ENCODE data around the gene PHLDB2. TPM values are rescaled to one million over a fixed set of nuclear protein-coding genes. Genes with fewer than 3 reads are reported as not detected.

Gene PHLDB2
- total RNA-seq, 2 experiments from 2014 or later = 5.8 to 6.0 TPM

DNA sequence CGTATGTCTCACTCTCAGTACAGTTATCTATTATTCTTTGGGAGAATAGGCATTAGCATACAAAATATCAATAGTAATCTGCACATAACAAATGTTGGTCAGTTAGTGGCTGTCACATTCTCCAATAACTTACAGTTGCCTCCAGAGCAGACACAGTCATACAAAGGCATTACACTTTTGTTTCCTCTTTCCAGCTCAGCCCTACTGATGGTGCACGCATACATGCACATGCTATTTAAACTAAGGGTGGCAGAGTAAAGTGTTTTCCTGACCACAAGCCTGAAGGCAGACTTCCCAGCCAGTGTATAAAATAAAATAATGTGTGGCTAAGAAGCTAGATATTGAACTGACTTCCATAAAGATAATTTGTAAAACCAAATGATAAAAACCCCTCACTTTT is 47.6 kb downstream of the PHLDB2 start:
- TF ChIP-seq CTCF (IDR thresholded peaks at IDR 0.05) = no peak
- Histone ChIP-seq H3K36me3 (ENCODE audit: insufficient read depth, low read length) (no peaks in the 10 kb centered on the region), H3K9me3 (ENCODE audit: control insufficient read depth in 1 of 2, insufficient read depth in 1 of 2, low read length in 2 of 2) (no peaks in the 10 kb centered on the region), H3K27ac (ENCODE audit: low read depth in 1 of 2, low read length in 2 of 2) (no peak overlapping the region), H3K27me3 (ENCODE audit: control insufficient read depth in 1 of 2, insufficient read depth in 2 of 2, low read length in 2 of 2) (no peaks in the 10 kb centered on the region), H3K4me1 (ENCODE audit: insufficient read depth, low read length) (no peaks in the 10 kb centered on the region), H3K4me3 (ENCODE audit: low read length) (no peak overlapping the region)
- ATAC-seq (ENCODE audit: poor library complexity) (no peak), DNase-seq (no peak)
- Mint-ChIP-seq H3K27ac (no peak overlapping the region), H3K4me3 (no peak overlapping the region), H3K27me3 (no peaks in the 10 kb centered on the region), H3K36me3 (ENCODE audit: low read depth) (no peaks in the 10 kb centered on the region), H3K4me1 (ENCODE audit: low read depth) (peaks cover 4% of the 10 kb centered on the region), H3K9me3 (no peaks in the 10 kb centered on the region)
- POLR2A ChIA-PET = no interaction called here
- intact Hi-C loops (cut with DNase I, micrococcal nuclease) = no loop called here
- CTCF ChIA-PET = no interaction called here

GRCh38 chr3:111907151-111907550 is 48.1 kb downstream of the PHLDB2 start:
- Histone ChIP-seq H3K36me3 (ENCODE audit: insufficient read depth, low read length) (no peaks in the 10 kb centered on the region), H3K27ac (ENCODE audit: low read depth in 1 of 2, low read length in 2 of 2) (no peak overlapping the region), H3K4me3 (ENCODE audit: low read length) (no peak overlapping the region), H3K4me1 (ENCODE audit: insufficient read depth, low read length) (no peaks in the 10 kb centered on the region), H3K9me3 (ENCODE audit: control insufficient read depth in 1 of 2, insufficient read depth in 1 of 2, low read length in 2 of 2) (no peaks in the 10 kb centered on the region), H3K27me3 (ENCODE audit: control insufficient read depth in 1 of 2, insufficient read depth in 2 of 2, low read length in 2 of 2) (no peaks in the 10 kb centered on the region)
- Mint-ChIP-seq H3K27me3 (no peaks in the 10 kb centered on the region), H3K36me3 (ENCODE audit: low read depth) (no peaks in the 10 kb centered on the region), H3K27ac (no peak overlapping the region), H3K9me3 (no peaks in the 10 kb centered on the region), H3K4me1 (ENCODE audit: low read depth) (peaks cover 4% of the 10 kb centered on the region), H3K4me3 (no peak overlapping the region)
- ATAC-seq (ENCODE audit: poor library complexity) (no peak), DNase-seq (no peak)
- CTCF ChIA-PET = no interaction called here
- no peak for TF ChIP-seq CTCF (IDR thresholded peaks at IDR 0.05)
- intact Hi-C loops (cut with DNase I, micrococcal nuclease) = no loop called here
- POLR2A ChIA-PET = no interaction called here

DNA sequence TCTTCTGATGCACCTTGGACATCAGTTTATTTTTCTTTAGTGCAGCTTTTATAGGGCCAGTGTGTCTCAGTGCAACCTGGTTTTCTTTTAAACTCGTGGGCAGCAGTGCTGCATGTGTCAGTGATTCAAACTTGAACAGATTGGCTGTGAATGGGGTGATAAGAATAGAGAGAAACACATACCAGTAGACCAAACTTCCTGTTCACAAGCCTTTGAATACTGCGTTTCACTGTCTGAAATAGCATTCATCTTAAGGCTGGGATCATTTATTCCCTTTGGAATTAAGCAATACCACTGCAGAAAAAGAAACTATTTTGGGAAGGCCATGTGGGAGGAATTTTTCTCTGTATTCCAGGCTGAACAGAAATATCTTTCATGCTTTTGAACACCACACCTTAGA is 51.7 kb downstream of the PHLDB2 start:
- H3K27me3 ChIP-seq (ENCODE audit: control insufficient read depth in 1 of 2, insufficient read depth in 2 of 2, low read length in 2 of 2) = no peaks in the 10 kb centered on the region
- no peak overlapping the region for H3K27ac ChIP-seq (ENCODE audit: low read depth in 1 of 2, low read length in 2 of 2)
- no peak for ATAC-seq (ENCODE audit: poor library complexity)
- intact Hi-C loops (cut with DNase I, micrococcal nuclease) = no loop called here
- no peaks in the 10 kb centered on the region for H3K27me3 Mint-ChIP-seq
- no peaks in the 10 kb centered on the region for H3K9me3 Mint-ChIP-seq
- no peaks in the 10 kb centered on the region for H3K36me3 ChIP-seq (ENCODE audit: insufficient read depth, low read length)
- H3K36me3 Mint-ChIP-seq (ENCODE audit: low read depth) = no peaks in the 10 kb centered on the region
- CTCF ChIA-PET = no interaction called here
- no peak overlapping the region for H3K27ac Mint-ChIP-seq
- no peaks in the 10 kb centered on the region for H3K9me3 ChIP-seq (ENCODE audit: control insufficient read depth in 1 of 2, insufficient read depth in 1 of 2, low read length in 2 of 2)
- TF ChIP-seq CTCF (IDR thresholded peaks at IDR 0.05) = no peak
- POLR2A ChIA-PET = no interaction called here
- no peak overlapping the region for H3K4me3 Mint-ChIP-seq
- DNase-seq = no peak
- no peak overlapping the region for H3K4me3 ChIP-seq (ENCODE audit: low read length)
- no peaks in the 10 kb centered on the region for H3K4me1 ChIP-seq (ENCODE audit: insufficient read depth, low read length)
- H3K4me1 Mint-ChIP-seq (ENCODE audit: low read depth) = peaks cover 4% of the 10 kb centered on the region
